Loucy (cell line): Measurements from ENCODE around the gene HRC.

ENCODE experiments used
- H2AFZ ChIP-seq: fragments of 200-600 bp; sonication (generic); 2 replicates; pipeline ENCODE4 v1.6.0; 2016; ENCODE audit warnings: antibody characterized with exemption, mild to moderate bottlenecking, low read length, moderate library complexity
- H3F3A ChIP-seq: fragments of 200-600 bp; 2 replicates; pipeline ENCODE4 v1.6.0; 2016; ENCODE audit warnings: antibody characterized with exemption, low read depth, mild to moderate bottlenecking
- H3K27me3 ChIP-seq: fragments of 200-600 bp; sonication (generic); 2 replicates; pipeline ENCODE4 v1.6.1; 2014; ENCODE audit warnings: low read length, mild to moderate bottlenecking; ENCODE audit not compliant: insufficient read depth, poor library complexity, severe bottlenecking
- H3K36me3 ChIP-seq: fragments of 200-600 bp; sonication (generic); 2 replicates; pipeline ENCODE4 v1.6.1; 2016; ENCODE audit warnings: low read length; ENCODE audit not compliant: insufficient read depth
- H3K4me1 ChIP-seq: fragments of 200-600 bp; sonication (generic); 2 replicates; pipeline ENCODE4 v1.5.1; 2014; ENCODE audit warnings: low read length, mild to moderate bottlenecking; ENCODE audit not compliant: insufficient read depth, poor library complexity, severe bottlenecking
- H3K4me2 ChIP-seq: fragments of 200-600 bp; sonication (generic); 2 replicates; pipeline ENCODE4 v1.6.0; 2014; ENCODE audit warnings: antibody characterized with exemption, low read length, low read depth, mild to moderate bottlenecking; ENCODE audit not compliant: poor library complexity, severe bottlenecking
- H3K4me3 ChIP-seq: fragments of 200-600 bp; sonication (generic); 2 replicates; pipeline ENCODE4 v1.5.1; 2014; ENCODE audit warnings: low read length, mild to moderate bottlenecking, mixed read lengths; ENCODE audit not compliant: poor library complexity, severe bottlenecking
- H3K79me2 ChIP-seq: fragments of 200-600 bp; sonication (generic); 2 replicates; pipeline ENCODE4 v1.6.1; 2014; ENCODE audit warnings: low read length; ENCODE audit not compliant: insufficient read depth
- H3K9ac ChIP-seq: fragments of 200-600 bp; sonication (generic); 2 replicates; pipeline ENCODE4 v1.6.0; 2014; ENCODE audit warnings: mild to moderate bottlenecking, low read depth, low read length, moderate library complexity; ENCODE audit not compliant: poor library complexity, severe bottlenecking
- H3K9me2 ChIP-seq: fragments of 200-600 bp; sonication (generic); replicated peaks from 2 replicates; pipeline ENCODE4 v1.6.1; 2016; ENCODE audit warnings: low read depth, low read length, mixed read lengths
- H3K9me3 ChIP-seq: fragments of 200-600 bp; sonication (generic); 2 replicates; pipeline ENCODE4 v1.6.1; 2014; ENCODE audit warnings: mild to moderate bottlenecking, antibody characterized with exemption, low read length, low read depth; ENCODE audit not compliant: insufficient read depth
- H4K20me1 ChIP-seq: fragments of 200-600 bp; sonication (generic); 2 replicates; pipeline ENCODE4 v1.6.0; 2014; ENCODE audit warnings: antibody characterized with exemption, low read length, mild to moderate bottlenecking; ENCODE audit not compliant: insufficient read depth, poor library complexity, severe bottlenecking
- CTCF ChIP-seq: fragments of 200-600 bp; sonication (generic); conservative IDR thresholded peaks from 2 replicates; pipeline ENCODE4 v1.5.1; 2014; ENCODE audit warnings: mild to moderate bottlenecking, antibody characterized with exemption, low read length
- EZH2phosphoT487 ChIP-seq: fragments of 200-600 bp; IDR thresholded peaks from 2 replicates; pipeline ENCODE4 v1.6.1; 2018; ENCODE audit warnings: antibody characterized with exemption, mild to moderate bottlenecking, moderate library complexity, borderline replicate concordance

The HRC gene

GRCh38 chr19:49142866-49143335, 12.3 kb downstream of the HRC start:
- TF ChIP-seq EZH2phosphoT487 = no peak
- TF ChIP-seq CTCF = no peak
- peak overlapping the region; percentile 86 for H2AFZ ChIP-seq
- H3K4me2 ChIP-seq = peak overlapping the region; percentile 75
- H3K4me1 ChIP-seq = peaks cover 9% of the 10 kb centered on the region
- H3K36me3 ChIP-seq = no peaks in the 10 kb centered on the region
- no peaks in the 10 kb centered on the region for H3K9me3 ChIP-seq
- no peaks in the 10 kb centered on the region for H3F3A ChIP-seq
- H3K9ac ChIP-seq = peak overlapping the region; percentile 53
- H3K9me2 ChIP-seq = no peaks in the 10 kb centered on the region
- H3K79me2 ChIP-seq = no peaks in the 10 kb centered on the region
- no peaks in the 10 kb centered on the region for H4K20me1 ChIP-seq
- H3K4me3 ChIP-seq = peak overlapping the region; percentile 77
- H3K27me3 ChIP-seq = no peaks in the 10 kb centered on the region

- Histone ChIP-seq H3K9ac (no peak overlapping the region), H3K4me3 (no peak overlapping the region), H3K9me2 (no peaks in the 10 kb centered on the region), H3K9me3 (no peaks in the 10 kb centered on the region), H3K36me3 (no peaks in the 10 kb centered on the region), H3K4me2 (no peak overlapping the region), H4K20me1 (no peaks in the 10 kb centered on the region), H3K27me3 (no peaks in the 10 kb centered on the region), H2AFZ (no peak overlapping the region), H3K79me2 (no peaks in the 10 kb centered on the region), H3F3A (no peaks in the 10 kb centered on the region), H3K4me1 (peaks cover 9% of the 10 kb centered on the region)
- TF ChIP-seq EZH2phosphoT487 (no peak), CTCF (no peak)
These were observed 13.8 kb downstream of the HRC start for GRCh38 chr19:49141352-49141751.

- Histone ChIP-seq H4K20me1 (no peaks in the 10 kb centered on the region), H3K4me2 (no peak overlapping the region), H3K9ac (no peak overlapping the region), H3K4me1 (peaks cover 5% of the 10 kb centered on the region), H3F3A (no peaks in the 10 kb centered on the region), H3K36me3 (no peaks in the 10 kb centered on the region), H2AFZ (no peak overlapping the region), H3K9me2 (no peaks in the 10 kb centered on the region), H3K27me3 (no peaks in the 10 kb centered on the region), H3K4me3 (no peak overlapping the region), H3K9me3 (no peaks in the 10 kb centered on the region), H3K79me2 (no peaks in the 10 kb centered on the region)
- no peak for TF ChIP-seq EZH2phosphoT487
- no peak for TF ChIP-seq CTCF
These were observed 14.2 kb downstream of the HRC start for GRCh38 chr19:49140951-49141350.
